ENCODE measurements around the gene CBR1.

CBR1 gene

GRCh38 chr21:36047139-36047538 lies 22.7 kb upstream of the CBR1 start:
- peak in 1 of 56 donors; percentile 4 for DNase-seq

- no peak for DNase-seq
Measured at GRCh38 chr21:36048357-36048756, 21.5 kb upstream of the CBR1 start.

GRCh38 chr21:36052860-36053714 lies 16.7 kb upstream of the CBR1 start:
- DNase-seq = no peak

- no peak for DNase-seq
Measured at GRCh38 chr21:36053715-36054062, 16.1 kb upstream of the CBR1 start.

- DNase-seq = no peak
Measured at GRCh38 chr21:36055551-36055950, 14.3 kb upstream of the CBR1 start.

- DNase-seq = peak in 16 of 56 donors; percentile 41 to 73 (median 62)
Measured at GRCh38 chr21:36059823-36060158, 10.0 kb upstream of the CBR1 start.

GRCh38 chr21:36060159-36060921 lies 9.5 kb upstream of the CBR1 start, which contains the start of gene SETD4:
SETD4 (minus strand) TSS chr21:36060526; CDS start chr21:36058888, 1,638 bp downstream.
- peak; percentile 63 to 98 (median 93) for DNase-seq

GRCh38 chr21:36061445-36061844 lies 8.4 kb upstream of the CBR1 start:
- DNase-seq = no peak

GRCh38 chr21:36063375-36064084 lies 6.3 kb upstream of the CBR1 start:
- DNase-seq = no peak

- DNase-seq = no peak
Measured at GRCh38 chr21:36064085-36064460, 5.8 kb upstream of the CBR1 start.

- DNase-seq = no peak
Measured at GRCh38 chr21:36065497-36066036, 4.3 kb upstream of the CBR1 start.

GRCh38 chr21:36068748-36069398 lies 951 bp upstream of the CBR1 start:
- DNase-seq = no peak

- DNase-seq = no peak
Measured at GRCh38 chr21:36070999-36071398, 1.2 kb downstream of the CBR1 start.

- DNase-seq = peak in 9 of 56 donors; percentile 11 to 62 (median 21)
Measured at GRCh38 chr21:36072453-36073162, 2.8 kb downstream of the CBR1 start.

GRCh38 chr21:36073181-36073580 lies 3.4 kb downstream of the CBR1 start:
- DNase-seq = peak in 8 of 56 donors; percentile 5 to 43 (median 16)

GRCh38 chr21:36073911-36074310 lies 4.1 kb downstream of the CBR1 start:
- DNase-seq = peak in 1 of 56 donors; percentile 50

GRCh38 chr21:36075171-36075570 lies 5.3 kb downstream of the CBR1 start:
- DNase-seq = peak in 48 of 56 donors; percentile 6 to 81 (median 46)

GRCh38 chr21:36075953-36076352 lies 6.1 kb downstream of the CBR1 start:
- DNase-seq = no peak

GRCh38 chr21:36076878-36077655 lies 7.2 kb downstream of the CBR1 start:
- DNase-seq = no peak

- no peak for DNase-seq
Measured at GRCh38 chr21:36077758-36078157, 7.9 kb downstream of the CBR1 start.

Measured in nucleus accumbens (tissue), 56 donors.